Colonic mucosa (tissue), 4 donors: ENCODE data around the gene SEC16B. TPM values are rescaled to one million over a fixed set of nuclear protein-coding genes. Genes with fewer than 3 reads are reported as not detected.

ENCODE experiments used
- DNase-seq: peaks from one replicate; pipeline ENCODE4 v3.0.0-alpha.2; 2020
- H3K27ac ChIP-seq: fragments of 200-600 bp; one replicate; pipeline ENCODE4 v1.8.0; 2021
- H3K27me3 ChIP-seq: fragments of 200-600 bp; one replicate; pipeline ENCODE4 v1.8.0; 2021
- H3K36me3 ChIP-seq: fragments of 200-600 bp; one replicate; pipeline ENCODE4 v1.8.0; 2021
- H3K4me1 ChIP-seq: fragments of 200-600 bp; one replicate; pipeline ENCODE4 v1.8.0; 2021; ENCODE audit warnings: mild to moderate bottlenecking
- H3K4me3 ChIP-seq: fragments of 200-600 bp; one replicate; pipeline ENCODE4 v1.8.0; 2021
- H3K9ac ChIP-seq, 2 donors: one replicate each; pipeline ENCODE4 v1.7.0; 2013; ENCODE audit warnings: control low read depth in 2 of 2, low read depth in 2 of 2, low read length in 2 of 2
- H3K9me3 ChIP-seq: fragments of 200-600 bp; one replicate; pipeline ENCODE4 v1.8.0; 2021
- CTCF ChIP-seq: fragments of 200-600 bp; IDR thresholded peaks from one replicate; pipeline ENCODE4 v1.8.0; 2022; ENCODE audit warnings: antibody characterized with exemption, mild to moderate bottlenecking
- intact Hi-C: fragments of 100-400 bp; cut with DNase I; formaldehyde crosslinking; loops from one replicate; pipeline ENCODE4 v1.14.1; 2022
- total RNA-seq, 2 donors: library from RNA; stranded (reverse); fragmentation: NEBNext Ultra II Directional in 1 of 2; extraction: Animal tissue kit (Norgen Biotek cat#: 25700) in 1 of 2; gene quantifications; one replicate each; pipeline ENCODE4 v1.2.1, GENCODE V29; 2021
- donor health status: healthy.
- donor health status: DM: no; HTN: no; CAD: no.
- donor health status: DM: no; HTN: no; CAD: no.

The SEC16B gene
- total RNA-seq, 2 donors from 2014 or later = 2.8 to 5.2 TPM

DNA sequence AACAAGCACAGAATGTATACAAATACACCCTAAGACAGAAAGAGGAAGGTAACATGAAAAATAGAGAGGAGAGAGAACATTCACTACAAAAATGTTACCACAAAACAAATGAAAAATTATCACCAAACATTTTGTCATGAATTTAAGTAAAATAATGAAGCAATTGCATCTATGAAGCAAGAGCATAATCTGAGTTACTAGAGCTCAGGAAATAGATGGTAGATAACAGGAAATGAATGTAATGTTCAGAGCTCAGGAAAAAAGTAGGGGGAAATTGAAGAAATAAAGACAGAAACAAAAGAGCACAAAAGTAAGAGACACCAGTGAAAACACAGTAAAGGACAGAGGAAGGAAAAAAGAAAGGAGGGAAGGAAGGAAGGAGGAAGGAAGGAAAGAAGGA lies 19.4 kb downstream of the SEC16B start:
- no peak for DNase-seq
- Histone ChIP-seq H3K27me3 (no peaks in the 10 kb centered on the region), H3K4me3 (no peak overlapping the region), H3K36me3 (no peaks in the 10 kb centered on the region), H3K9ac (no peak overlapping the region), H3K27ac (no peak overlapping the region), H3K9me3 (no peaks in the 10 kb centered on the region), H3K4me1 (no peaks in the 10 kb centered on the region)
- TF ChIP-seq CTCF = no peak
- intact Hi-C loops = loop anchor here (10.0 kb wide), 1 partner anchor 324 kb away; no protein-coding TSS in a partner anchor

DNA sequence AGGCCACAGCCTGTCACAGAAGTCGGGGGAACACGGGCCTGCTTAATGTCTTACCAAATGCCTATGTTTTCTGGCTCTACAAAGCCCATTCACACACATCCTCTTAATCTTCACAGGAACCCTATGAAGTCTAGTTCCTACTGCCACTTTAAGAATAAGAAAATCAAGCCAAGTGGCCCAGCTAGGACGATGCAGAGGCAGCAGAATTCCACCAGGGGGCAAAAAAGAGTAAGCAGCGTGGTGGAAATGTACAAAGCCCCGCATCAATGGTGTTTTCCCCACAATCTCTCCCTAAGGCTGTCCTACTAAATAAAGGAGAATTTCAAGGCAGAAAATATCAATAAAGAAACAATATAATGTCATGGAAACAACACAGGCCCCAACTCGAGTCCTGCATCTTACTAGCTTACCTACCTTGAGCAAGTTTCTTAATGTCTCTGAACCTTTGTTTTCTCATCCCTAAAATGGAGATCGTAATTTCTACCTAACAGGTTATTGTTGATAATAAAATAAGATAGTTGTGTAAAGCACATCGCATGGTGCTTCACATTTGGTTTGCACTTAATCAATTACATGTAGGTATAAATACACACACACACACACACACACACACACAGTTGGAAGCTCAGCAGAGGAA lies 21.4 kb downstream of the SEC16B start:
- no peak overlapping the region for H3K4me3 ChIP-seq
- DNase-seq = peak; percentile 60
- intact Hi-C loops = loop anchor here (5.0 to 10.0 kb wide), 2 partner anchors 694 to 1051 kb away; no protein-coding TSS in a partner anchor

DNA sequence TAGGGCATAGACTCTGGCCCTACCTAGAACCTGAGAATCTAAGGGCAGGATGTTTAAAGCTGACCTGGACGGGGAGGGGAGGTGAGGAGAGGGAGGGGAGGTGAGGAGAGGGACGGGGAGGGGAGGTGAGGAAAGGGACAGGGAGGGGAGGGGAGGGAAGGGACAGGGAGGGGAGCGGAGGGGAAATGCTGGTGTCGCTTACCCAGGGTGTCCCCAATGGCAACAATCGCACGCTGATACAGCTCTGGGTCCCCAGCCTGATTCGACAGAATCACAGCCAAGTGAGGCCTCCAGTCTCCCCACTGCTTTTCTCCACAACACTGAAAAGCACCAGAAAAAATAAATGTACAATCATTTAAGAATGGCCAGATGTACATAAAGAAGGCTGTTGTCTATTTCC lies 22.2 kb downstream of the SEC16B start:
- Histone ChIP-seq H3K9ac (no peak overlapping the region), H3K27me3 (no peaks in the 10 kb centered on the region), H3K9me3 (no peaks in the 10 kb centered on the region), H3K36me3 (no peaks in the 10 kb centered on the region), H3K27ac (no peak overlapping the region), H3K4me1 (no peaks in the 10 kb centered on the region), H3K4me3 (no peak overlapping the region)
- TF ChIP-seq CTCF = no peak
- intact Hi-C loops = loop anchor here (5.0 to 10.0 kb wide), 2 partner anchors 693 to 1050 kb away; no protein-coding TSS in a partner anchor
- no peak for DNase-seq

More for the DNA sequence above, 21.4 kb downstream of the SEC16B start:
- TF ChIP-seq CTCF = peak; percentile 89
- Histone ChIP-seq H3K9me3 (no peaks in the 10 kb centered on the region), H3K27me3 (no peaks in the 10 kb centered on the region), H3K36me3 (no peaks in the 10 kb centered on the region), H3K27ac (no peak overlapping the region), H3K4me1 (no peaks in the 10 kb centered on the region), H3K9ac (no peak overlapping the region)

GRCh38 chr1:177945943-177946650 lies 23.8 kb downstream of the SEC16B start:
- no peaks in the 10 kb centered on the region for H3K36me3 ChIP-seq
- H3K4me3 ChIP-seq = no peak overlapping the region
- no peaks in the 10 kb centered on the region for H3K4me1 ChIP-seq
- TF ChIP-seq CTCF = peak; percentile 73
- no peak overlapping the region for H3K9ac ChIP-seq
- H3K27ac ChIP-seq = no peak overlapping the region
- intact Hi-C loops = loop anchor here (5.0 to 10.0 kb wide), 2 partner anchors 691 to 1049 kb away; no protein-coding TSS in a partner anchor
- no peaks in the 10 kb centered on the region for H3K9me3 ChIP-seq
- no peaks in the 10 kb centered on the region for H3K27me3 ChIP-seq
- DNase-seq = peak; percentile 63

DNA sequence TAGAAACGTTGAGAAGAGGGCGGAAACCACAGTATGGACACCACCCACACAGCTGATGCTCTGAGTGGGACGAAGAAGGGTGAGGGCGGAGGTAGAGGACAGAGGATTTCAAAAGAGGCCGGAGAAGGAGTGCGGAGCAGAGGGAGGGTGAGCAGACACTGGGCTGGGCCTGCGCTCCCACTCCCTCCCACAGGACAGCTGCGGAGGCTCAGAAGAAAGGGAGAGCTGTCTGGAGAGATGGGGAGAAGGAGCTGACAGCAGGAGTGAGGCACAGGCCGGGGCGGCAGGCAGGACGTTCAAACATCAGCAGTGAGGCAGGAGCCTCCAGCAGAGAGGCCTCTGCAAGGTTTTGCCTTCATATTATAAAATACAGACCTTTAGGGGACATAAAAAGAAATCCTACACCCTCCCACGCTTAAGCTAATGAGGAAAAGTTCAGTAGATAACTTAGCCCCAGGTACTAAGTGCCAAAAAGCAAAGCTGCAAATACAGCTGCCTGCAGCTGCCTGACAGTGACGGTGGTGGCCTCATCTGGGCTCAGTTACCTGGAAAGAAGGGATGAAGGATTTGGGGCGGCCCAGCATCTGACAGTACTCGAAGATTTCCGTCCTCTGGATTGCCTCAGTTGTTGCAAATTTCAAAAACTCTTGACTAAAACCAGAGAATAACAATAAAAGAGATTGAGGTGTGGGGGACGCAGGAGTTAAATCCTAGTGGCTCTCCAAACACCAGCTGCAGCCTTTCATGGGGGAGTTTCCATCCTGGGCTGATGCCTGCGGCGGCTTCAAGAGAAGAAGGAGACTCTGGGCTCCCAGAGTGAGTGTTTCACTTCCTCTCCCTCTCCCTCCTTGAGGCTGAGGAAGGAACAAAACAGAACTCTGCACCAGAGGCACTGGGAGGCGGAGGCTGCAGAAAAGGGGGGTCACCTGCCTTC lies 25.6 kb downstream of the SEC16B start:
- Histone ChIP-seq H3K27me3 (no peaks in the 10 kb centered on the region), H3K36me3 (no peaks in the 10 kb centered on the region), H3K9ac (no peak overlapping the region), H3K27ac (no peak overlapping the region), H3K4me3 (no peak overlapping the region), H3K4me1 (no peaks in the 10 kb centered on the region), H3K9me3 (no peaks in the 10 kb centered on the region)
- intact Hi-C loops = loop anchor here (10.0 kb wide), 1 partner anchor 689 kb away; no protein-coding TSS in a partner anchor
- DNase-seq = no peak
- TF ChIP-seq CTCF = no peak
